Measurements from ENCODE around the gene RGL4.

RGL4 gene

GRCh38 chr22:23677701-23677995 lies 13.2 kb upstream of the RGL4 start:
- Histone ChIP-seq H3K9me3 (no peaks in the 10 kb centered on the region), H3K27me3 (no peaks in the 10 kb centered on the region), H3K36me3 (peaks cover 26% of the 10 kb centered on the region), H3K4me1 (ENCODE audit: control insufficient read depth in 1 of 2, insufficient read depth in 1 of 2, low read depth in 1 of 2, low read length in 1 of 2) (peaks cover 49 to 51% of the 10 kb centered on the region in 2 experiments), H3K4me3 (ENCODE audit: low read depth in 1 of 2, low read length in 1 of 2) (no peak overlapping the region), H3K27ac (peak overlapping the region; percentile 91)
- TF ChIP-seq, protein P1, sequence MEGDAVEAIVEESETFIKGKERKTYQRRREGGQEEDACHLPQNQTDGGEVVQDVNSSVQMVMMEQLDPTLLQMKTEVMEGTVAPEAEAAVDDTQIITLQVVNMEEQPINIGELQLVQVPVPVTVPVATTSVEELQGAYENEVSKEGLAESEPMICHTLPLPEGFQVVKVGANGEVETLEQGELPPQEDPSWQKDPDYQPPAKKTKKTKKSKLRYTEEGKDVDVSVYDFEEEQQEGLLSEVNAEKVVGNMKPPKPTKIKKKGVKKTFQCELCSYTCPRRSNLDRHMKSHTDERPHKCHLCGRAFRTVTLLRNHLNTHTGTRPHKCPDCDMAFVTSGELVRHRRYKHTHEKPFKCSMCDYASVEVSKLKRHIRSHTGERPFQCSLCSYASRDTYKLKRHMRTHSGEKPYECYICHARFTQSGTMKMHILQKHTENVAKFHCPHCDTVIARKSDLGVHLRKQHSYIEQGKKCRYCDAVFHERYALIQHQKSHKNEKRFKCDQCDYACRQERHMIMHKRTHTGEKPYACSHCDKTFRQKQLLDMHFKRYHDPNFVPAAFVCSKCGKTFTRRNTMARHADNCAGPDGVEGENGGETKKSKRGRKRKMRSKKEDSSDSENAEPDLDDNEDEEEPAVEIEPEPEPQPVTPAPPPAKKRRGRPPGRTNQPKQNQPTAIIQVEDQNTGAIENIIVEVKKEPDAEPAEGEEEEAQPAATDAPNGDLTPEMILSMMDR (IDR thresholded peaks at IDR 0.05) = no peak

DNA sequence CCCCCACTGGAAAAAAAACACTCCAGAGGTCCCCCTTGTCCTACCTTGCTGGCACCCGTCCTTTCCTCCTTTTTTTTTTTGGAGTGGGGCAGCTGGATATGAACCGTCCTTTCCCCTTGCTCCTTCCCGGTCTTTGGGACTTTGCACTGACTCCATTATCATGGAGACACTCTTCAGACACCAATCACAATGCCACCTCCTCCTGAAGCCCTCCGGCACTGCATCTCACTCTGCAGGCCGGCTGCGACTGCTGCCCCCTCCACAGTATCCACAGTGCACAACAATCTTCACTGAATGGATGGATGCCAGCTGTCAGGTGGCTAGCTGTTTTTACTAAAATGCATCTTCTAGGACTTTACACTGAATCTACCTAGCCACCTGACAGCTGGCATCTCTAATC lies 12.7 kb upstream of the RGL4 start:
- peaks cover 31% of the 10 kb centered on the region for H3K36me3 ChIP-seq
- H3K27me3 ChIP-seq = no peaks in the 10 kb centered on the region
- H3K9me3 ChIP-seq = no peaks in the 10 kb centered on the region
- H3K4me3 ChIP-seq (ENCODE audit: low read depth in 1 of 2, low read length in 1 of 2) = no peak overlapping the region
- peaks cover 44 to 46% of the 10 kb centered on the region in 2 experiments for H3K4me1 ChIP-seq (ENCODE audit: control insufficient read depth in 1 of 2, insufficient read depth in 1 of 2, low read depth in 1 of 2, low read length in 1 of 2)
- peak overlapping the region; percentile 91 for H3K27ac ChIP-seq
- TF ChIP-seq, protein P1 (IDR thresholded peaks at IDR 0.05) = no peak

GRCh38 chr22:23681026-23681809 lies 9.6 kb upstream of the RGL4 start:
- no peaks in the 10 kb centered on the region for H3K9me3 ChIP-seq
- peaks cover 44% of the 10 kb centered on the region for H3K36me3 ChIP-seq
- peaks cover 14 to 16% of the 10 kb centered on the region in 2 experiments for H3K4me1 ChIP-seq (ENCODE audit: control insufficient read depth in 1 of 2, insufficient read depth in 1 of 2, low read depth in 1 of 2, low read length in 1 of 2)
- H3K27ac ChIP-seq = no peak overlapping the region
- H3K27me3 ChIP-seq = no peaks in the 10 kb centered on the region
- TF ChIP-seq, protein P1 (IDR thresholded peaks at IDR 0.05) = no peak
- no peak overlapping the region for H3K4me3 ChIP-seq (ENCODE audit: low read depth in 1 of 2, low read length in 1 of 2)

- Histone ChIP-seq H3K36me3 (peaks cover 52% of the 10 kb centered on the region), H3K27me3 (no peaks in the 10 kb centered on the region), H3K4me1 (ENCODE audit: control insufficient read depth in 1 of 2, insufficient read depth in 1 of 2, low read depth in 1 of 2, low read length in 1 of 2) (peaks cover 5 to 7% of the 10 kb centered on the region in 2 experiments), H3K27ac (no peak overlapping the region), H3K9me3 (no peaks in the 10 kb centered on the region), H3K4me3 (ENCODE audit: low read depth in 1 of 2, low read length in 1 of 2) (no peak overlapping the region)
- TF ChIP-seq, protein P1 (IDR thresholded peaks at IDR 0.05) = no peak
These were observed 8.7 kb upstream of the RGL4 start for GRCh38 chr22:23682077-23682476.

DNA sequence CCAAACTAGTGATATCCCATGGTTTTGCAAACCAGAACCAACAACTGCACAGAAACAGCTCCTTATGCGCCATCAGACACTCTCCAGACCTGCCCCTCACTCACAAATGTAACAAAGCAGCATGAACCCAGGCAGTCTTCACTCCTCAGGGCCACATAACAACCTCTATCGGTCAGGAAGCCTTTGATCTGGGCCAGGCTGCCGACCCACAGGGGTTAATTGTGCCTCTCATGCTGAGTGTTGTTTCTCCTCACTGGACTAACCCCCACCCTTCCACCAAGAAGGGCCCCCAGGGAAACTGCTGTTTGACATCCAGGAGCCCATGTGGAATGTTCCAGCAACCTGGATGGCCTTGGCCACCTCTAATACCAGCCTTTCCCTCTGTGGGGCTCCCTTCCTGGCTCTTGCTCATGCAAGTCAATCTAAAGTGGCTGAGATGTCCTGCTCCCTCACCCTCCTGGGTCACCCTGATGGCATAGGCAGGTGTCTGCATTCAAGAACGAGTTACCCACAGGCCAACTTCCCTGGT lies 7.9 kb upstream of the RGL4 start:
- TF ChIP-seq, protein P1 (IDR thresholded peaks at IDR 0.05) = no peak
- Histone ChIP-seq H3K9me3 (no peaks in the 10 kb centered on the region), H3K27me3 (no peaks in the 10 kb centered on the region), H3K27ac (no peak overlapping the region), H3K4me1 (ENCODE audit: control insufficient read depth in 1 of 2, insufficient read depth in 1 of 2, low read depth in 1 of 2, low read length in 1 of 2) (no peaks in the 10 kb centered on the region), H3K4me3 (ENCODE audit: low read depth in 1 of 2, low read length in 1 of 2) (no peak overlapping the region), H3K36me3 (peaks cover 59% of the 10 kb centered on the region)

Data from neutrophil (primary cell).